Ascending aorta (tissue), 2 donors: ENCODE measurements around the gene DHRS7C. TPM values are rescaled to one million over a fixed set of nuclear protein-coding genes. Genes with fewer than 3 reads are reported as not detected.

Experiments
- DNase-seq, 2 donors: peaks; one replicate each; pipeline ENCODE4 v3.0.0-alpha.2; 2019; ENCODE audit warnings: low spot score in 2 of 2
- H3K27ac ChIP-seq, 2 donors: fragments of 200-600 bp; sonication (generic); one replicate each; pipeline ENCODE4 v1.5.1; 2016 to 2017; ENCODE audit warnings: mild to moderate bottlenecking in 1 of 2
- H3K27me3 ChIP-seq: fragments of 200-600 bp; sonication (generic); one replicate; pipeline ENCODE4 v1.5.1; 2017
- H3K36me3 ChIP-seq, 2 donors: fragments of 200-600 bp; sonication (generic); one replicate each; pipeline ENCODE4 v1.5.1; 2016
- H3K4me1 ChIP-seq, 2 donors: fragments of 200-600 bp; sonication (generic); one replicate each; pipeline ENCODE4 v1.5.1; 2016 to 2017; ENCODE audit warnings: mild to moderate bottlenecking in 1 of 2
- H3K4me3 ChIP-seq, 2 donors: fragments of 200-600 bp; sonication (generic); one replicate each; pipeline ENCODE4 v1.5.1; 2016 to 2017; ENCODE audit warnings: mild to moderate bottlenecking in 1 of 2
- H3K9me3 ChIP-seq, 2 donors: fragments of 200-600 bp; sonication (generic); one replicate each; pipeline ENCODE4 v1.5.1; 2016
- intact Hi-C: fragments of 100-400 bp; cut with DNase I; formaldehyde crosslinking; loops from one replicate; pipeline ENCODE4 v1.15.1; 2023
- total RNA-seq: library from RNA; depleted of rRNA; stranded (reverse); fragments of >200 nt; gene quantifications from one replicate; pipeline ENCODE4 v1.1.0, GENCODE V29; 2016
- TF ChIP-seq, protein P1 (sequence below), 3 experiments: fragments of 200-600 bp in 2 of 3; fragments of 450-650 bp in 1 of 3; sonication (generic) in 2 of 3; IDR thresholded peaks; one replicate each; pipeline ENCODE4 v1.5.1; 2016 to 2019; ENCODE audit warnings: antibody characterized with exemption in 3 of 3, mild to moderate bottlenecking in 1 of 3, moderate library complexity in 1 of 3

Gene DHRS7C
- total RNA-seq, 1 donor from 2014 or later: not detected

DNA sequence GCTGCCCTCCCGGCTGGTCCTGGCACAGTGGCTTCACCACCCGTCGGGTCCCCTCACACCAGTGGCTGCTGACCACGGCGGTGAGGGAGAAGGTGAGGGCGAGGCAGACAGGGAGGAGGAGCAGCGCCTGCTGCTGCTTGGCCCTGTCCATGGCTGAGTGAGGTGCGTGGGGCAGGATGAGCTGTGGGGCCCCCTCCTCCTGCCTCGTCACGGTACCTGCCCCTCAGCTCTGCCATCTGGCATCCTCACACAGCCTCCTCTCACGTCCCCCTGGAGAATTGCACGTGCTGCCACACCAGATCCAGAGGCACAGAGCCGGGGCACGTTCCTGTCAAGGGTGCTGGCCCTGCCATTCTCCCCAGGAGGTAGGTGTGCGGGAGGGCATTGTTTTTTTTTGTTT is 30.5 kb upstream of the DHRS7C start, which contains the start of gene GSG1L2:
Gene GSG1L2 (minus strand): TSS at position 159 of the 400 bp plus-strand sequence. CDS start 8 bp downstream, at position 151.
- no peaks in the 10 kb centered on the region for H3K4me1 ChIP-seq
- TF ChIP-seq, protein P1, sequence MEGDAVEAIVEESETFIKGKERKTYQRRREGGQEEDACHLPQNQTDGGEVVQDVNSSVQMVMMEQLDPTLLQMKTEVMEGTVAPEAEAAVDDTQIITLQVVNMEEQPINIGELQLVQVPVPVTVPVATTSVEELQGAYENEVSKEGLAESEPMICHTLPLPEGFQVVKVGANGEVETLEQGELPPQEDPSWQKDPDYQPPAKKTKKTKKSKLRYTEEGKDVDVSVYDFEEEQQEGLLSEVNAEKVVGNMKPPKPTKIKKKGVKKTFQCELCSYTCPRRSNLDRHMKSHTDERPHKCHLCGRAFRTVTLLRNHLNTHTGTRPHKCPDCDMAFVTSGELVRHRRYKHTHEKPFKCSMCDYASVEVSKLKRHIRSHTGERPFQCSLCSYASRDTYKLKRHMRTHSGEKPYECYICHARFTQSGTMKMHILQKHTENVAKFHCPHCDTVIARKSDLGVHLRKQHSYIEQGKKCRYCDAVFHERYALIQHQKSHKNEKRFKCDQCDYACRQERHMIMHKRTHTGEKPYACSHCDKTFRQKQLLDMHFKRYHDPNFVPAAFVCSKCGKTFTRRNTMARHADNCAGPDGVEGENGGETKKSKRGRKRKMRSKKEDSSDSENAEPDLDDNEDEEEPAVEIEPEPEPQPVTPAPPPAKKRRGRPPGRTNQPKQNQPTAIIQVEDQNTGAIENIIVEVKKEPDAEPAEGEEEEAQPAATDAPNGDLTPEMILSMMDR (IDR thresholded peaks at IDR 0.05): no peak
- no peaks in the 10 kb centered on the region for H3K9me3 ChIP-seq
- H3K27ac ChIP-seq: no peak within 1 kb of the TSS
- intact Hi-C loops: no loop called here
- no peak for DNase-seq
- no peaks in the 10 kb centered on the region for H3K27me3 ChIP-seq
- H3K36me3 ChIP-seq: no peaks in the 10 kb centered on the region
- H3K4me3 ChIP-seq: no peak within 1 kb of the TSS

- no peak overlapping the region for H3K27ac ChIP-seq
- no peaks in the 10 kb centered on the region for H3K4me1 ChIP-seq
- intact Hi-C loops: no loop called here
- no peak for DNase-seq
- TF ChIP-seq, protein P1 (IDR thresholded peaks at IDR 0.05): no peak
- no peaks in the 10 kb centered on the region for H3K27me3 ChIP-seq
- no peak overlapping the region for H3K4me3 ChIP-seq
- H3K9me3 ChIP-seq: no peaks in the 10 kb centered on the region
- H3K36me3 ChIP-seq: no peaks in the 10 kb centered on the region
Measured at GRCh38 chr17:9820448-9820847, 29.1 kb upstream of the DHRS7C start.

GRCh38 chr17:9818760-9819159 is 27.4 kb upstream of the DHRS7C start:
- intact Hi-C loops: no loop called here
- Histone ChIP-seq H3K4me3 (no peak overlapping the region), H3K4me1 (no peaks in the 10 kb centered on the region), H3K27ac (no peak overlapping the region), H3K27me3 (no peaks in the 10 kb centered on the region), H3K9me3 (no peaks in the 10 kb centered on the region), H3K36me3 (no peaks in the 10 kb centered on the region)
- DNase-seq: no peak
- TF ChIP-seq, protein P1 (IDR thresholded peaks at IDR 0.05): no peak

- Histone ChIP-seq H3K4me1 (no peaks in the 10 kb centered on the region), H3K9me3 (no peaks in the 10 kb centered on the region), H3K4me3 (no peak overlapping the region), H3K27ac (no peak overlapping the region), H3K27me3 (no peaks in the 10 kb centered on the region), H3K36me3 (no peaks in the 10 kb centered on the region)
- intact Hi-C loops: no loop called here
- no peak for DNase-seq
- TF ChIP-seq, protein P1 (IDR thresholded peaks at IDR 0.05): no peak
Measured at GRCh38 chr17:9817086-9817485, 25.7 kb upstream of the DHRS7C start.

DNA sequence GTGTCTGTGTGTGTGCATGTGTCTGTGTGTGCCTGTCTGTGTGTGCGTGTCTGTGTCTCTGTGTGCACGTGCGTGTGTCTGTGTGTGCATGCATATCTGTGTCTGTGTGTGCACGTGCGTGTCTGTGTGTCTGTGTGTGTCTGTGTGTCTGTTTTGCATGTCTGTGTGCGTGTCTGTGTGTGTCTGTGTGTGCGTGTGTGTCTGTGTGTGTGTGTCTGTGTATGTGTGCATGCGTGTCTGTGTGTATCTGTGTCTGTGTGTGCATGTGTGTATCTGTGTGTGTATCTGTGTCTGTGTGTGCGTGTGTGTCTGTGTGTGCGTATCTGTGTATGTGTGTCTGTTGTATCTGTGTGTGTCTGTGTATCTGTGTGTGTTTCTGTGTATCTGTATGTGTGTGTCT is 25.1 kb upstream of the DHRS7C start:
- no peak for DNase-seq
- Histone ChIP-seq H3K4me1 (no peaks in the 10 kb centered on the region), H3K4me3 (no peak overlapping the region), H3K36me3 (no peaks in the 10 kb centered on the region), H3K27me3 (no peaks in the 10 kb centered on the region), H3K27ac (no peak overlapping the region), H3K9me3 (no peaks in the 10 kb centered on the region)
- intact Hi-C loops: no loop called here
- TF ChIP-seq, protein P1 (IDR thresholded peaks at IDR 0.05): no peak

- DNase-seq: no peak
- H3K9me3 ChIP-seq: no peaks in the 10 kb centered on the region
- no peak overlapping the region for H3K27ac ChIP-seq
- H3K36me3 ChIP-seq: no peaks in the 10 kb centered on the region
- no peak overlapping the region for H3K4me3 ChIP-seq
- intact Hi-C loops: no loop called here
- TF ChIP-seq, protein P1 (IDR thresholded peaks at IDR 0.05): no peak
- H3K27me3 ChIP-seq: no peaks in the 10 kb centered on the region
- no peaks in the 10 kb centered on the region for H3K4me1 ChIP-seq
Measured at GRCh38 chr17:9814337-9814945, 23.0 kb upstream of the DHRS7C start.
